RWPE1 (cell line): ENCODE measurements around the gene WRAP73.

Experiments
- CTCF ChIA-PET: fragments of 350-600 bp; sonication (Branson Sonifier 250); formaldehyde crosslinking; extraction: SDS; loops from one replicate; lab custom pipeline; 2021; lab: Yijun Ruan, JAX
- POLR2A ChIA-PET: fragments of 400-600 bp; formaldehyde crosslinking; extraction: SDS; loops from one replicate; lab custom pipeline; 2020; ENCODE audit warnings: antibody characterized with exemption; ENCODE audit not compliant: low non-redundant PET; lab: Yijun Ruan, JAX
- DNase-seq: peaks from one replicate; pipeline ENCODE4 v3.0.0; 2012; ENCODE audit warnings: low spot score
- H3K27ac ChIP-seq: fragments of 450-650 bp; 2 replicates; pipeline ENCODE4 v1.5.1; 2017
- TF ChIP-seq, protein P1 (sequence below): fragments of 450-650 bp; conservative IDR thresholded peaks from 2 replicates; pipeline ENCODE4 v1.5.1; 2017; ENCODE audit warnings: low read depth, mild to moderate bottlenecking

The WRAP73 gene

DNA sequence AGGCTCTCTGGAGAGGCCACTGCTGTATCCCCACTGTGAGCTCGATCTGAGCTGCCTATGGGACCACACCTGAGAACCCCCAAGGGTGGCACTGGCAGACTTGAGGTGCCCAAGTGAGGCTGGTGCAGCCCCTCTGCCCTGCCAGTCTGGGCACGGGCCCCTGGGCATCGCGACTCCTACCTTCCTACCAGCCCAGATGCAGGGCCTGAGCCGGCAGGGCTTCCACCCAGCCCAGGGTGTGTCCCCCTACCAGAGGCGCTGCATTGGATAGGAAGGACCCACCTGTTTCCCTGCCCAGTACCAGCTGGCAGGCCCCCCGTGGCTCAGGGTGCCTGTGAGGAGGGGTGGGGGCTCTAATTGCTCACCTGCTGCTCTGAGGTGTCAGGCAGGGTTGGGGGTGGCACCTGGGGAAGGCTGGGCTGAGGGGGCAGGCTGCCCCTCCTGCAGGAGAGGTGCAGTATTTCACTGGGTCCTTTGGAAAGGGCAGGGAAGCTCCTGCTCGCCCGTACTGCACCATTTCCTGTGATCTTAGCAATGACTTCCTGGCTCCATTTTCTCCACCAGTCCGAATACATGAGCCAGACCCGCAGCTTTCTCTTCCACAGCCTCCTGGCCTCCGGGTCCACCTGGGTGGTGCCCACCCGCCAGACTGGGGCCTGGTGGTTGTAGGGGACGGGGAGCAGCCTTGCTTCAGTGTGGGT is 14.2 kb upstream of the WRAP73 start:
- TF ChIP-seq, protein P1, sequence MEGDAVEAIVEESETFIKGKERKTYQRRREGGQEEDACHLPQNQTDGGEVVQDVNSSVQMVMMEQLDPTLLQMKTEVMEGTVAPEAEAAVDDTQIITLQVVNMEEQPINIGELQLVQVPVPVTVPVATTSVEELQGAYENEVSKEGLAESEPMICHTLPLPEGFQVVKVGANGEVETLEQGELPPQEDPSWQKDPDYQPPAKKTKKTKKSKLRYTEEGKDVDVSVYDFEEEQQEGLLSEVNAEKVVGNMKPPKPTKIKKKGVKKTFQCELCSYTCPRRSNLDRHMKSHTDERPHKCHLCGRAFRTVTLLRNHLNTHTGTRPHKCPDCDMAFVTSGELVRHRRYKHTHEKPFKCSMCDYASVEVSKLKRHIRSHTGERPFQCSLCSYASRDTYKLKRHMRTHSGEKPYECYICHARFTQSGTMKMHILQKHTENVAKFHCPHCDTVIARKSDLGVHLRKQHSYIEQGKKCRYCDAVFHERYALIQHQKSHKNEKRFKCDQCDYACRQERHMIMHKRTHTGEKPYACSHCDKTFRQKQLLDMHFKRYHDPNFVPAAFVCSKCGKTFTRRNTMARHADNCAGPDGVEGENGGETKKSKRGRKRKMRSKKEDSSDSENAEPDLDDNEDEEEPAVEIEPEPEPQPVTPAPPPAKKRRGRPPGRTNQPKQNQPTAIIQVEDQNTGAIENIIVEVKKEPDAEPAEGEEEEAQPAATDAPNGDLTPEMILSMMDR, result no peak
- ChIA-PET CTCF (interaction anchor here (0.8 to 0.9 kb wide), 2 partner anchors 8 to 31 kb away, joined by 3 read pairs; no protein-coding TSS in a partner anchor), POLR2A (no interaction called here)
- no peak overlapping the region for H3K27ac ChIP-seq
- DNase-seq, result no peak

DNA sequence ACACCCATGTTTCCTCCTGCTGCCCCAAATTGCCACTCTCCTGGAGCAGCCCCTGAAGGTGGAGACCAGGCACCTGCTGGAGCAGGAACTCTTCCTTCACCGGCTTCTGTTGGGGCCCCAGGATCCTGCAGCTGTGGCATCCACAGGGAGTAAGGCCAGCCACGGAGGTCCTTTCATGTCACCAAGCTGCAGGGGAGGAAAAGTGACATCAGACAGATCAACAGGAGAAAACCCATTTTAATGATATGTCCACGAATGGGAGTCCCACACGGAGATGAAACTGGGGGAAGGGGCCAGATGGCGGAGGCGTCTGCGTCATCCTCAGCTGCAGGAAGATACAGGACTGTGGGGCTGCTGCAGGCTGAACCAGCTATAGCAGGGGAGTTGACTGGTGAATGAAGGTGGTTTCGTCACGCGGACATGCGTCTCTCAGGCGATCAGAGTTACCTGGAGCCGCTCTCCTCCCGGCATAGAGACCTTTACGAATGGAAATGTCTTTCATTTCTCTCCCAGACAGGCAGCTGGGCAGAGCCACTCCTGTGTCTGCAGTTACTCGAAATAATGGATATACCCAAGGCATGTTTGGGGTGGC is 12.3 kb upstream of the WRAP73 start:
- no peak overlapping the region for H3K27ac ChIP-seq
- ChIA-PET POLR2A (no interaction called here), CTCF (no interaction called here)
- TF ChIP-seq, protein P1, result no peak
- no peak for DNase-seq

DNA sequence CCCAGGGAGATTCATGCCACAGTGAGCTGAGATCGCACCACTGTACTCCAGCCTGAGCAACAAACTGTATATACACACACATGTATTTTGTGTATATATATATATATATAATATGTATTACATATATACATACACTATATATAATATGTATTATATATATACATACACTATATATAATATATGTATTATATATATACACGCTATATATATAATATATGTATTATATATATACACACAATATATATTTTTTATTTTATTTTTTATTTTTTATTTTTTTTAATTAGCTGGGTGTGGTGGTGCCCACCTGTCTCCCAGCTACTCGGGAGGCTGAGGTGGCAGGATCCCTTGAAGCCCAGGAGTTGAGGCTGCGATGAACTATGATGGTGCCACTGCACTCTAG is 11.7 kb upstream of the WRAP73 start:
- TF ChIP-seq, protein P1, result no peak
- DNase-seq, result no peak
- ChIA-PET POLR2A (no interaction called here), CTCF (no interaction called here)
- no peak overlapping the region for H3K27ac ChIP-seq

DNA sequence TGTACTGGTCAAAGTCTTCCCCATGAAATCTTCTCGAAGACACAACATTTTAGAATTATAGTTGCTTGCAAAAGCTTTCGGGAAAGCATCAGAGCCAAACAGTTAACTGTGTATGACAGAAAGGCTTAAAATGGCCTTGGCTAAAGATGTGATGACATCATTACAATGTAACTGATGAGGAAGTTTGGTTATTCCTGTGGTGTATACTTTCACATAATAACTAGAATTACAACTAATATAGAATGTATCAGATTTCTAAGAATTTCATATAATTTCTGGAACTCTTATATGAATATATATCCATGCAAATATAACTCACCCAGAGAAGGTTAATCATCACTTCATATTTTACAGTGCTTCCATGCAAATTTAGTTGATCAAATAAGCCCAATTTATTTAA is 10.8 kb upstream of the WRAP73 start:
- TF ChIP-seq, protein P1, result no peak
- DNase-seq, result no peak
- ChIA-PET POLR2A (interaction anchor here (0.5 kb wide), 1 partner anchor 57 kb away, joined by 3 read pairs; no protein-coding TSS in a partner anchor), CTCF (no interaction called here)
- no peak overlapping the region for H3K27ac ChIP-seq

DNA sequence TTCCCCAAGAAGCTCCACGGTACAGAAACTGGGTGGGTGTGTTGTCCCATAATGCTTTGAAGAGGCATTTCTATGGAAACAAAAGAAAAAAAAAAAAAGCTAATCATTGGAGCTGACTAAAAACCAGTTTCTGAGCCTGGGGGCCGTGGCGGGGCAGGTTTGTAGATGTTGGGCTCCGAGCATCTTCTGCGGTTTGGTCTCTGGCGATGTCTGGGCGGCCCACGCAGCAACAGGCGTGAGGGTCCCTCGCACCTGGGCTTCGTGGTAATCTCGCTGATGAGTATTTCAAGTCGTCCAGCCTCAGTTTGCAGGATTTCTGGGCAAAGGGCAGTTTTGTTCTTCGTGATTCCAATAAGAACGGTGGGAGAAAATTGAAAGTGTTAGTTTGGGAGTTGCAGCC is 9.2 kb upstream of the WRAP73 start:
- ChIA-PET CTCF (no interaction called here), POLR2A (no interaction called here)
- H3K27ac ChIP-seq, result no peak overlapping the region
- no peak for DNase-seq
- TF ChIP-seq, protein P1, result no peak

DNA sequence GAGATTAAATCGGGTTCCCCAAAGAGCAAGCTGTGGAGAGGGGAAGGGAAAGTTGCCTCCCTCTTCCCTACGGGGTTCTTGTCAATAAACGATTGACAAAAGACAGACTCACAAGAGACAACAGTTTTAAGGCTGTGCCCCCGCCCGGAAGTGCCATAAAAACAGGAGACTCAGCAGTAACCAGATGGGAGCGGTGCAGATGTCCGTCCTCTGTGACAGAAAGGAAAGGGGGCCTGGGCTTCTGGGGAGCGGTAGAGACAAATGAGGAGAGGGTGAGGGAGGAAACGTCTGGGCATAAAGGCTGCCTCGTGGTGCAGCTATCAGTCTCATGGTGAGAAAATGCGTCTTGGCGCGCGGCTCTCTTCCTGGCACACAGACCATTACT is 8.3 kb upstream of the WRAP73 start:
- H3K27ac ChIP-seq, result no peak overlapping the region
- no peak for DNase-seq
- ChIA-PET POLR2A (no interaction called here), CTCF (interaction anchor here (0.6 kb wide), 1 partner anchor 196 kb away, joined by 5 read pairs; no protein-coding TSS in a partner anchor)
- TF ChIP-seq, protein P1, result no peak
